Panc1 (cell line): ENCODE results near the gene PLPP4.

Experiments
- POLR2AphosphoS5 ChIP-seq: IDR thresholded peaks from 2 replicates; pipeline ENCODE4 v1.6.1; 2012; ENCODE audit warnings: mild to moderate bottlenecking, low read depth, low read length, moderate library complexity
- TCF7L2 ChIP-seq: IDR thresholded peaks from 2 replicates; pipeline ENCODE4 v1.6.1; 2011; ENCODE audit warnings: mild to moderate bottlenecking, low read depth, low read length, inconsistent platforms
- TF ChIP-seq, protein P1 (sequence below): fragments of 450-650 bp; IDR thresholded peaks from 2 replicates; pipeline ENCODE4 v1.5.1; 2017; ENCODE audit warnings: mild to moderate bottlenecking

GRCh38 chr10:120495226-120496009, 38.4 kb downstream of the PLPP4 start:
- TF ChIP-seq, protein P1, sequence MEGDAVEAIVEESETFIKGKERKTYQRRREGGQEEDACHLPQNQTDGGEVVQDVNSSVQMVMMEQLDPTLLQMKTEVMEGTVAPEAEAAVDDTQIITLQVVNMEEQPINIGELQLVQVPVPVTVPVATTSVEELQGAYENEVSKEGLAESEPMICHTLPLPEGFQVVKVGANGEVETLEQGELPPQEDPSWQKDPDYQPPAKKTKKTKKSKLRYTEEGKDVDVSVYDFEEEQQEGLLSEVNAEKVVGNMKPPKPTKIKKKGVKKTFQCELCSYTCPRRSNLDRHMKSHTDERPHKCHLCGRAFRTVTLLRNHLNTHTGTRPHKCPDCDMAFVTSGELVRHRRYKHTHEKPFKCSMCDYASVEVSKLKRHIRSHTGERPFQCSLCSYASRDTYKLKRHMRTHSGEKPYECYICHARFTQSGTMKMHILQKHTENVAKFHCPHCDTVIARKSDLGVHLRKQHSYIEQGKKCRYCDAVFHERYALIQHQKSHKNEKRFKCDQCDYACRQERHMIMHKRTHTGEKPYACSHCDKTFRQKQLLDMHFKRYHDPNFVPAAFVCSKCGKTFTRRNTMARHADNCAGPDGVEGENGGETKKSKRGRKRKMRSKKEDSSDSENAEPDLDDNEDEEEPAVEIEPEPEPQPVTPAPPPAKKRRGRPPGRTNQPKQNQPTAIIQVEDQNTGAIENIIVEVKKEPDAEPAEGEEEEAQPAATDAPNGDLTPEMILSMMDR, result no peak
- TF ChIP-seq POLR2AphosphoS5 (no peak), TCF7L2 (no peak)
